Neuron (in vitro differentiated cells): Measurements from ENCODE around the gene PACS1.

Experiments used
- H2AFZ ChIP-seq: one replicate; pipeline ENCODE4 v1.6.1; 2013; ENCODE audit warnings: low read depth, mild to moderate bottlenecking, inconsistent platforms, low read length, moderate library complexity
- H3K27me3 ChIP-seq: one replicate; pipeline ENCODE4 v1.6.1; 2013; ENCODE audit warnings: low read length; ENCODE audit not compliant: insufficient read depth
- H3K36me3 ChIP-seq: one replicate; pipeline ENCODE4 v1.6.1; 2013; ENCODE audit warnings: low read length; ENCODE audit not compliant: insufficient read depth
- H3K4me1 ChIP-seq: one replicate; pipeline ENCODE4 v1.6.1; 2013; ENCODE audit warnings: low read length; ENCODE audit not compliant: insufficient read depth
- H3K4me3 ChIP-seq: 2 replicates; pipeline ENCODE4 v1.5.1; 2013; ENCODE audit warnings: mild to moderate bottlenecking, low read length, moderate library complexity
- H3K9me3 ChIP-seq: one replicate; pipeline ENCODE4 v1.6.1; 2013; ENCODE audit warnings: low read length

PACS1 gene

DNA sequence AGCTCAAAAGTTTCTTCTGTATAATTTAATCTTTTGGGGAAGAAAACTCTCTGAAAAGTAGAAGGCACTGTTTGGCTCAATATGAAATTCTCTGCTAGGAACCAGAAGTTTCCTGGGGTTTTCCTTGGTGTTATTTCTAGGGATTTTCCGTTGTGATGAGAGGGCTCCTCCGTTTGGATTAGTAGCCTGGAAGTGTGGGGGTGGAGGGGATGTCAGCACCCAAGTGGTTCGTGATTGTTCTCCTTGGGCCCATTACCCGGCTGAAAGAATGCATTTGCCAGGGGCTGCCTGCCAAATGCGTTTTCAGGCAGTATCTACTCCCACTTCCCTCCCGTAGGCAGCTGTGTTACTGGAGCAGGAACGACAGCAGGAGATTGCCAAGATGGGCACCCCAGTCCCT is 13.6 kb upstream of the PACS1 start:
- Histone ChIP-seq H3K4me1 (peaks cover 9% of the 10 kb centered on the region), H3K4me3 (no peak overlapping the region), H3K36me3 (peaks cover 70% of the 10 kb centered on the region), H3K27me3 (no peaks in the 10 kb centered on the region), H2AFZ (no peak overlapping the region), H3K9me3 (no peaks in the 10 kb centered on the region)

DNA sequence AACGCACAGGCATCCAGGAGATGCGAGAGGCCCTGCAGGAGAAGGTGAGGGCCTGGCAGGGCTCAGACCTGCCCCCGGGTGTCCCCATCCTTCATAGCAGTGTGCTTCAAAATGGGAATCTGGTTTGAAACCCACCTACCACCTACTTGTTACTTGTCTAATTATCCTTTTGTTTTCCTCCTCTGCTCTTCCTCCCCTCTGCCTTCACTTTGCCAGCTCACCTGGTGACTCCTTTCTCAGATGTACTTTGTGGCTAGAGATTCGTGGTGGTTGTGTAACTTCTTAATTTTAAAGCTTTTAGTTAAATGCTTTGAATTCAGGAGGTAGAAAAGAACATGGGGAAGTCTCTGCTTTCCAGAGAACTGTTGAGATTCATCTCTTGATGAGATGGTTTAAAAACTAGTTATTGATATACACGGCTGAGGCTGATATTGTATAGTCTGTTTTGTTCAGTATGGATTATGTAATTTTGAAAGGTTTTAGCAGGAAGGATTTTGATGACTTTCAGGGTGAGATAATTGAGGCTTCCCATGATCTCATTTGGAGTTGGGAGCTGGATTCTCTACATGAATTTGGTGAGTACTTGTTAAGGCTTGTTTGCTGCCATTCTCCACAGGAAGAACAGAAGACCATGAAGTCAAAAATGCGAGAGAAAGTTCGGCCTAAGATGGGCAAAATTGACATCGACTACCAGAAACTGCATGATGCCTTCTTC is 9.9 kb upstream of the PACS1 start:
- Histone ChIP-seq H3K4me3 (no peak overlapping the region), H2AFZ (no peak overlapping the region), H3K27me3 (no peaks in the 10 kb centered on the region), H3K4me1 (no peaks in the 10 kb centered on the region), H3K36me3 (peaks cover 93% of the 10 kb centered on the region), H3K9me3 (peaks cover 3% of the 10 kb centered on the region)

DNA sequence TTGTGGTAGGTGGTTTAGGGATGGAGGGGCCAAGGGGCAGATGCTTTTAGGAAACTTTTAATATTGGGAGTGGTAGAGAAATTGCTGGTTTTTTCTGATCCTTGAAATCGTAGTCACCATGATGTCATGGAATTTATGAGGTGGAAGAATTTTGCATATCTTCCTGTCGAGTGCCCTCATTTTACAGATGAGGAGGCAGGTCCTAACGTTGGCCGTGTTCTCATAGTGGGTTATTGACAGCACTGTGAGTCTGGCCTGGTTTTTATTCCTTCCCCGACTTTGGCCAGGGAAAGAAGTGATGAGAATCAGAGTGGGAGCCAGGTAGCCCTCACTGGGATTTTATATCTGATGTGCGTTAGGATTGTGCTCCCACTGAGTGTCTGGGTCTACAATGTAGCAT is 8.8 kb upstream of the PACS1 start:
- Histone ChIP-seq H2AFZ (no peak overlapping the region), H3K27me3 (no peaks in the 10 kb centered on the region), H3K4me3 (no peak overlapping the region), H3K9me3 (peaks cover 3% of the 10 kb centered on the region), H3K4me1 (no peaks in the 10 kb centered on the region), H3K36me3 (peaks cover 93% of the 10 kb centered on the region)

DNA sequence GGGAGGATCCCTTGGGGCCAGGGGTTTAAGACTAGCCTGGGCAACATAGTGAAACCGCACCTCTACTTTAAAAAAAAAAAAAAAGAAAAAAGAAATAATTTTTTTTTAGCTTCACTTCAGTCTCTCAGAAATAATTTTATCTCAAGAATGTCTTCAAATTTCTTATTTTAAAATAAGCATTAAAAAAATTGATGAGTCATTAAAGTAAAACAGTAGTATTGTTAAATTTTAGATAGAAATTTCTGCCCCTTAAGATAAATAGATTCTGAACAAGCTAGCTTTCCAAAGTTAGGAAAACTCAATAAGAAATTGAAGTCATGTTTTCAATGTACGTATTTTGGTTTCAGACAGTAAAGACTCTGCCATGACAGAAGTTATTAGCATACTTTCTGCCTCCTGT is 7.7 kb upstream of the PACS1 start:
- Histone ChIP-seq H3K36me3 (peaks cover 95% of the 10 kb centered on the region), H3K27me3 (no peaks in the 10 kb centered on the region), H3K4me3 (no peak overlapping the region), H2AFZ (no peak overlapping the region), H3K4me1 (no peaks in the 10 kb centered on the region), H3K9me3 (peaks cover 3% of the 10 kb centered on the region)

DNA sequence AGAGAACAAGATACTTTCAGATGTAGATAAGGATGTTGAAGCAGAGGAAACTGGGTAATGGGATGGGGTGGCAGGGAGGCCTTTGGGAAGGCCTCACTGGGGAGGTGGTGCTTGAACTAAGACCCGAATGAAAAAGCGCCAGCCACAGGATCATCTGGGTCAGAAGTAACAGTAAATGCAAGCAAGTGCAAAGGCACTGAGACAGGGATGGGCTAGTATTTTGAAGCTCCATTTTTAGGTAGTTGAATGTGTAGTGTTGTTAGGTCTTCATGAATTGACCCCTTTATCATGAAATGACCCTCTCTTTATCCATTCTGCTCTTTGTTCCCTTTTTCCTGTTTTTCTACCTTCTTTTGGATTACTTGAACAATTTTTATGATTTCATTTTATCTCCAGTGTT is 6.2 kb upstream of the PACS1 start:
- no peak overlapping the region for H3K4me3 ChIP-seq
- H3K27me3 ChIP-seq, result no peaks in the 10 kb centered on the region
- peaks cover 3% of the 10 kb centered on the region for H3K9me3 ChIP-seq
- peaks cover under 1% of the 10 kb centered on the region for H3K4me1 ChIP-seq
- H2AFZ ChIP-seq, result no peak overlapping the region
- H3K36me3 ChIP-seq, result peaks cover 97% of the 10 kb centered on the region

DNA sequence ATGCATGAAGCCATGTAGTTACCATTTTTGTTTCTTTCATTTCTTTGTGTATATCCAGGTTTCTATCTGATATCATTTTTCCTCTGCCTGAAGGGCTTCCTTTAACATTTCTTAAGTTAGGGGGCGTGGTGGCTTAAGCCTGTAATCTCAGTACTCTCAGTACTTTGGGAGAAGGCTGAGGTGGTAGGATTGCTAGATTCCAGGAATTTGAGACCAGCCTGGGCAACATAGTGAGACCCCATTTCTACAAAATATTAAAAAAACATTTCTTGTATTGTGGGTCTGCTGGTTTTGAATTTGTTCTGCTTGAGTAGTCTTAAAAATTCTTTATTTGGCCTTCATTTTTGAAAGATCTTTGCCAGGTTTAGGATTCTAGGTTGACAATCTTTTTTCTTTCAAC is 5.5 kb upstream of the PACS1 start:
- peaks cover 95% of the 10 kb centered on the region for H3K36me3 ChIP-seq
- no peak overlapping the region for H2AFZ ChIP-seq
- peaks cover 7% of the 10 kb centered on the region for H3K4me1 ChIP-seq
- H3K27me3 ChIP-seq, result no peaks in the 10 kb centered on the region
- H3K4me3 ChIP-seq, result no peak overlapping the region
- peaks cover 3% of the 10 kb centered on the region for H3K9me3 ChIP-seq

DNA sequence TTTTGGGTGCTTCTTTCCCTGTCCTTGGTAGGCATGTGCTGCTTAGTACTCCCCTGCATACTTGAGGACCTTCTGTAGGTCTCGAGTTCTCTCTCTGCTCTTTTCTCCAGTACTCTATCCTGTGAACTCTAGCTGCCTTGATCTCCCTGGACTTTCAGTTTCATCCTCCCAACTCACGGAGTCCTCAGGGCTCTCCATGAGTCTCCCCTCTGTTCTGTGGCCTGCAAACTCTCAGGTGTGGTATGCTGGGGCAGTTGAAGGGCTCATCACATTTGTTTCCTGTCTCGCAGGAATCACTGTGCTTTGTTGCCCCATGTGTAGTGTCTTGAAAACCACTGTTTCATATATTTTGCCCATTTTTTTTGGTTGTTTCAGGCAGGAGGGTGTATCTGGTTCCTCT is 3.3 kb upstream of the PACS1 start:
- no peak overlapping the region for H3K4me3 ChIP-seq
- H3K9me3 ChIP-seq, result peaks cover under 1% of the 10 kb centered on the region
- peaks cover 19% of the 10 kb centered on the region for H3K4me1 ChIP-seq
- no peak overlapping the region for H2AFZ ChIP-seq
- H3K36me3 ChIP-seq, result peaks cover 73% of the 10 kb centered on the region
- no peaks in the 10 kb centered on the region for H3K27me3 ChIP-seq

DNA sequence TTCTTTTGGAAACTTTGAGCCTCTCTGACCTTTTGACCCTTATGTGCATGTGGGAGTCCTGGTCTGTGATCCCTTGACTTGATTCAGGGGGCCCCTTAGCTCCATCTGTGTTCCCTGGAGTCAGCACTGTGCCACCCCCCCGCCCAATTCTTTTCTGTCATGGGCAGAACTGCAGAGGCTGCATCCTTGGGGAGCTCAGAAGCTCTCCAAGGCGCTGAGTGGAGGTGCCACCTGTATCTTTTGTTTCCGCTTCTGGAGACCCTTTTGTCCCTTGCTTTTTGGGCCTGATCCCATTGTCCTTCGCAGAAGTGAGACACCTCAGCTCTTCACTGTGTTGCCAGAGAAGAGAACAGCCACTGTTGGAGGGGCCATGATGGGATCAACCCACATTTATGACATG is 2.4 kb upstream of the PACS1 start:
- Histone ChIP-seq H3K36me3 (peaks cover 66% of the 10 kb centered on the region), H2AFZ (no peak overlapping the region), H3K4me1 (peaks cover 20% of the 10 kb centered on the region), H3K9me3 (no peaks in the 10 kb centered on the region), H3K27me3 (no peaks in the 10 kb centered on the region), H3K4me3 (no peak overlapping the region)

DNA sequence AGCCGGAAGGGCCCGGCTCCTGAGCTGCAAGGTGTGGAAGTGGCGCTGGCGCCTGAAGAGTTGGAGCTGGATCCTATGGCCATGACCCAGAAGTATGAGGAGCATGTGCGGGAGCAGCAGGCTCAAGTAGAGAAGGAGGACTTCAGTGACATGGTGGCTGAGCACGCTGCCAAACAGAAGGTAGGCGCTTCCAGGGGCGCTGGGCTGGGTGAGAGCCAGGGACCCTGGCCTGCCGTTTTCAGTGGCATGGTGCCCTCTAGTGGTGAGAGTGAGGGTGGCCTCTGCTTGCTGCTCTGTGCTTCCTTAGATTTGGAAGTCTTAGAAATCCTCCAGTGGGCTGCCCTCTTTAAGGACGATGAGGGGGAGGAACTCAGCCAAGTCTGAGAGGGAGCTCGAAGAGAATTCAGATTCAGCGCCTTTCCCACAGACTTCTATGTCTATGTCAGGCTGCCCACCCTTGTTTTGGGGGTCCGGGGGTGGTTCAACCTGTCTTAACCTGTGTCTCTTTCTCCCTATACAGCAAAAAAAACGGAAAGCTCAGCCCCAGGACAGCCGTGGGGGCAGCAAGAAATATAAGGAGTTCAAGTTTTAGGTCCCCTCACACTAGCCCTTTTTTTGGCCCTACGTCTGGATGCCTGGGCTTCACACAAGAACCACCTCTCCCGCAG is 1.8 kb upstream of the PACS1 start:
- H2AFZ ChIP-seq, result no peak overlapping the region
- H3K4me1 ChIP-seq, result peaks cover 20% of the 10 kb centered on the region
- no peaks in the 10 kb centered on the region for H3K9me3 ChIP-seq
- H3K27me3 ChIP-seq, result no peaks in the 10 kb centered on the region
- H3K4me3 ChIP-seq, result no peak overlapping the region
- peaks cover 64% of the 10 kb centered on the region for H3K36me3 ChIP-seq

DNA sequence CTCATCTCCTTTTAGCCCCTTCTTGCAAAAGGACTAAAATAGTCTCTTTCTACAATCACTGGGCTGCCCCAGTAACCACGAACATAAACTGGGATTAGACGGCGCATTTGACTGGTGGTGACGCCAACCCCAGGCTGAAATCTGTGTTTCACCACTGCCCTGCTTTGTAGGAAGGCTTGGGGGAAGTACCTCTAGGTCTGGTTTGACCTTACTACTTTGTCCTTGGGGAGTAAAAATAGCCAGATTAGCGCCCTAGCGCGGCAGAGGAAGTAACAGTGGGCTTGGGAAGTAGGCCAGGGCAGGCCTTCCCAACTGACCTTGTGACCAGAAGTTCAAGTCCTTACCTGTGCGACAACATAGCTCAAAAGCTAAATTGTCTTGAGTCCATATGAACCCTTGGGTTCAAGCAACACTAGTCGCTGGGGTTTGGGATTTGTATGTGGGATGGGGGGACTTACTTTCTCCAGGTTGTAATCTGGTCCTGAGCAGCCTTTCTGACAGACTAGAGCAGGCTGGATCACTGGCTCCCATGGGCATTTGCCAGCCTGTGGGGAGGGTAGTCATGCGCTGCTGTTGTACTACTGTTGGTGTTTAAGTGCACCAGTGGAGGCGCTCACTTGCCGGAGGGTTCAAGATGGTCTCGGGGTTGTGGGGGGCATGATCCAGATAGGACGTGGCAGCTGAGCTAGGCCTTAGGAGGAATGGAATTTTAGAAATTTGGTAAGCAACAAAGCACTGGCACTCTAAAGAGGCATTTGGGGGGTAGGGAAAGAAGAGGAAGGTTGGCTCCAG is 953 bp upstream of the PACS1 start:
- no peak overlapping the region for H2AFZ ChIP-seq
- H3K27me3 ChIP-seq, result no peaks in the 10 kb centered on the region
- peak overlapping the region; percentile 79 for H3K4me3 ChIP-seq
- peaks cover 58% of the 10 kb centered on the region for H3K36me3 ChIP-seq
- H3K4me1 ChIP-seq, result peaks cover 20% of the 10 kb centered on the region
- H3K9me3 ChIP-seq, result no peaks in the 10 kb centered on the region

DNA sequence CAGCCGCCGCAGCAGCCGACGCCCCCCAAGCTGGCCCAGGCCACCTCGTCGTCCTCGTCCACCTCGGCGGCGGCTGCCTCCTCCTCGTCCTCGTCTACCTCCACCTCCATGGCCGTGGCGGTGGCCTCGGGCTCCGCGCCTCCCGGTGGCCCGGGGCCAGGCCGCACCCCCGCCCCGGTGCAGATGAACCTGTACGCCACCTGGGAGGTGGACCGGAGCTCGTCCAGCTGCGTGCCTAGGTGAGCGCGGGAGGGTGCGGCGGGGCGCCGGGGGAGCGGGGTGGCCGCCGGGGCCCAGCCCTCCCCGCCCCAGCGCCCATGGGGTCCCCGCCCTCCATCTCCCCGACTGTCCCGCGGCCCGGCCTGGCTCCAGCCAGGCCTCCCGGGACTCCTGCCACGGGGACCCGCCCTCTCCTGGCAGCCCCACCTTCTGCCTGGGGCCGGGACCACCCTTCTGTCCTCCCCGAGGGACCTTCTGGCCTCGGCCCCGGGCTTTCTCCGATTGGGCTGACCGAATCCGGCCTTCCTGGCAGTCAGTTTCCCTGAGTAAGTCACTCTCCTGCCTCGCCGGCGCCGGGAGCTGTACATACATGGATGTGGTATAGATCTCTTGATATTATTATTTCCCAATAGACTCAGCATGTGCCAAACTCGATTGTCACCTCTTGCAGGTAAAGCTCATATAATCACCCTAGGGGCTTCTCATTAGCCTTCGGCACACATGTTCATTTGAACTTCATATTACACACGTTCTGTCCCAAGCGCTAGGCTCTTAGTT is 720 bp downstream of the PACS1 start:
- H3K4me1 ChIP-seq, result peaks cover 20% of the 10 kb centered on the region
- H3K9me3 ChIP-seq, result no peaks in the 10 kb centered on the region
- no peaks in the 10 kb centered on the region for H3K27me3 ChIP-seq
- peak overlapping the region; percentile 62 for H2AFZ ChIP-seq
- H3K36me3 ChIP-seq, result peaks cover 50% of the 10 kb centered on the region
- H3K4me3 ChIP-seq, result peak overlapping the region; percentile 79

DNA sequence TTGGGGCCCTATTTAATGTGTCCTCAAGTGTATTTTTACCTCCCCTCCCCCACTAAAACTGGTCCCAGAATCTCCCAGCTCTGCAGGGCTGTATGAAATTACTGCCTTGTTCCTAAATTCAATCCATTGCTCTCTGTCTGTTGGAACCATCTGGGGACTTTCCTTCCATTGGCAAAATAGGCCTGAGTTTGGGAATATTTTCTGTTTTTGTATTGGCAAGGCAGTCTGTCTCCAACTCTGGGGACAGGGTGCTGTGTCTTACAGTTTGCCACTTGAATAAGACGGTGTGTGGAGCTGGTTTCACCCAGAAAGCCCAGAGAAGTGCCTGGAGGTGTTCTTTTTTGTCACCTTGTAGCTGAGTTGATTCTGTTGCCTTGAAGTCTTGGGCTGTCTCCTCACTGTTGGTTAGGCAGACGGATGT is 1.3 kb downstream of the PACS1 start:
- no peaks in the 10 kb centered on the region for H3K9me3 ChIP-seq

DNA sequence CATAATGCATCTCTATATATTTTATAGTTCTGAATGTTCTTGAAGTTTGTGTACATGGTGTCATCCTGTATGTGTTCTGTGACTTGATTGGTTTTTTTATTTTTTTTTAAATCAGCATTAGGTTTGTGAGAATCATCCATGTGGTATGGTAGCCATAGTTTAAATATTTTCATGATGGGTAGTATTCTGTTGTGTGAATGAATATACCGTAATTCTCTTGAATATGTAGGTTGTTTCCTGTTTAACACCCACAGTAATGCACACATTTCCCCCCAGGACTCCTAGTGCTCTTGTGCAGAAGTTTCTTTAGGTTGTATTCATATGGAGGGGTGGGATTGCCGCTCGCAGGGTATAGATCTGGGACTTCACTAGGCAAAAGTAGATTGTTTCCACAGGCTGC is 2.0 kb downstream of the PACS1 start:
- Histone ChIP-seq H2AFZ (no peak overlapping the region), H3K4me3 (no peak overlapping the region)

More for the DNA sequence above, 1.3 kb downstream of the PACS1 start:
- H3K27me3 ChIP-seq, result no peaks in the 10 kb centered on the region
- no peak overlapping the region for H2AFZ ChIP-seq
- H3K4me3 ChIP-seq, result peak overlapping the region; percentile 79
- H3K36me3 ChIP-seq, result peaks cover 44% of the 10 kb centered on the region
- H3K4me1 ChIP-seq, result peaks cover 20% of the 10 kb centered on the region

More for the DNA sequence above, 2.0 kb downstream of the PACS1 start:
- Histone ChIP-seq H3K27me3 (no peaks in the 10 kb centered on the region), H3K4me1 (peaks cover 20% of the 10 kb centered on the region), H3K9me3 (no peaks in the 10 kb centered on the region), H3K36me3 (peaks cover 37% of the 10 kb centered on the region)
